ENCODE results near the gene LIF.
A peak's percentile ranks its signal among the peaks of the same experiment; 100 is the strongest.

Gene LIF

GRCh38 chr22:30193031-30193775 is 53.4 kb downstream of the LIF start:
- Histone ChIP-seq H3K4me1 (ENCODE audit: control insufficient read depth in 1 of 2, insufficient read depth in 1 of 2, low read depth in 1 of 2, low read length in 1 of 2) (peaks cover 96 to 99% of the 10 kb centered on the region in 2 experiments), H3K4me3 (ENCODE audit: low read depth in 1 of 2, low read length in 1 of 2) (peak overlapping the region in 1 of 2 experiments; percentile 31), H3K9me3 (no peaks in the 10 kb centered on the region), H3K36me3 (no peaks in the 10 kb centered on the region), H3K27ac (peak overlapping the region; percentile 96), H3K27me3 (no peaks in the 10 kb centered on the region)
- no peak for TF ChIP-seq CTCF (IDR thresholded peaks at IDR 0.05)

- no peak for TF ChIP-seq CTCF (IDR thresholded peaks at IDR 0.05)
- Histone ChIP-seq H3K4me3 (ENCODE audit: low read depth in 1 of 2, low read length in 1 of 2) (peak overlapping the region in 1 of 2 experiments; percentile 31), H3K4me1 (ENCODE audit: control insufficient read depth in 1 of 2, insufficient read depth in 1 of 2, low read depth in 1 of 2, low read length in 1 of 2) (peaks cover 95 to 99% of the 10 kb centered on the region in 2 experiments), H3K27ac (peak overlapping the region; percentile 96), H3K27me3 (no peaks in the 10 kb centered on the region), H3K9me3 (no peaks in the 10 kb centered on the region), H3K36me3 (no peaks in the 10 kb centered on the region)
These were observed 54.1 kb downstream of the LIF start for GRCh38 chr22:30192427-30192826.

- no peak overlapping the region for H3K4me3 ChIP-seq (ENCODE audit: low read depth in 1 of 2, low read length in 1 of 2)
- no peaks in the 10 kb centered on the region for H3K36me3 ChIP-seq
- peak overlapping the region; percentile 96 for H3K27ac ChIP-seq
- no peaks in the 10 kb centered on the region for H3K27me3 ChIP-seq
- no peak for TF ChIP-seq CTCF (IDR thresholded peaks at IDR 0.05)
- H3K4me1 ChIP-seq (ENCODE audit: control insufficient read depth in 1 of 2, insufficient read depth in 1 of 2, low read depth in 1 of 2, low read length in 1 of 2): peaks cover 96 to 99% of the 10 kb centered on the region in 2 experiments
- no peaks in the 10 kb centered on the region for H3K9me3 ChIP-seq
These were observed 55.4 kb downstream of the LIF start for GRCh38 chr22:30191040-30191701.

- Histone ChIP-seq H3K4me1 (ENCODE audit: control insufficient read depth in 1 of 2, insufficient read depth in 1 of 2, low read depth in 1 of 2, low read length in 1 of 2) (peaks cover 93 to 96% of the 10 kb centered on the region in 2 experiments), H3K27me3 (no peaks in the 10 kb centered on the region)
These were observed 56.0 kb downstream of the LIF start for GRCh38 chr22:30190574-30190973.

More at GRCh38 chr22:30190574-30190973, 56.0 kb downstream of the LIF start:
- TF ChIP-seq CTCF (IDR thresholded peaks at IDR 0.05): no peak
- peak overlapping the region; percentile 96 for H3K27ac ChIP-seq
- no peaks in the 10 kb centered on the region for H3K9me3 ChIP-seq
- no peaks in the 10 kb centered on the region for H3K36me3 ChIP-seq
- no peak overlapping the region for H3K4me3 ChIP-seq (ENCODE audit: low read depth in 1 of 2, low read length in 1 of 2)

Measured in neutrophil (primary cell).